Caco-2 (cell line): ENCODE measurements around the gene SPATA24. TPM values are rescaled to one million over a fixed set of nuclear protein-coding genes. Genes with fewer than 3 reads are reported as not detected.

ENCODE experiments used
- BruUV-seq: library from RNA; stranded (reverse); fragments of 400-500 nt; replicated peaks from 2 replicates; lab custom pipeline; 2021; lab: Mats Ljungman, UMichigan
- CTCF ChIA-PET: fragments of 300-600 bp; sonication (Branson Sonifier 250); formaldehyde crosslinking; loops from one replicate; lab custom pipeline; 2022; ENCODE audit warnings: antibody characterized with exemption; lab: Charles Lee
- POLR2A ChIA-PET: fragments of 300-600 bp; sonication (Branson Sonifier 250); formaldehyde crosslinking; loops from one replicate; lab custom pipeline; 2022; ENCODE audit warnings: antibody characterized with exemption; lab: Charles Lee
- DNase-seq, 2 experiments: peaks; one replicate each; pipeline versions ENCODE4 v3.0.0 to v3.0.0-alpha.2; 2020 to 2022
- H3K27me3 ChIP-seq: replicated peaks from 2 replicates; pipeline ENCODE4 v1.6.0; 2011; ENCODE audit warnings: low read length; ENCODE audit not compliant: control insufficient read depth, insufficient read depth
- H3K36me3 ChIP-seq: 2 replicates; pipeline ENCODE4 v1.5.1; 2011; ENCODE audit warnings: low read length; ENCODE audit not compliant: control insufficient read depth, insufficient read depth
- H3K4me1 ChIP-seq: fragments of 250-450 bp; sonication (Bioruptor Pico); 2 replicates; pipeline ENCODE4 v1.5.1; 2020; ENCODE audit warnings: mild to moderate bottlenecking
- H3K4me3 ChIP-seq: 2 replicates; pipeline ENCODE4 v1.5.1; 2011; ENCODE audit warnings: low read depth, mild to moderate bottlenecking, control low read depth, low read length
- H3K9me3 ChIP-seq: fragments of 250-450 bp; sonication (Bioruptor Pico); 2 replicates; pipeline ENCODE4 v1.5.1; 2020; ENCODE audit warnings: mild to moderate bottlenecking, moderate library complexity
- H3K27ac Mint-ChIP-seq: one replicate; pipeline ENCODE4 v1.8.0; 2022; ENCODE audit warnings: mixed read lengths; ENCODE audit not compliant: unreplicated experiment
- H3K27me3 Mint-ChIP-seq: one replicate; pipeline ENCODE4 v1.8.0; 2022; ENCODE audit warnings: mixed read lengths; ENCODE audit not compliant: insufficient read depth, unreplicated experiment
- H3K36me3 Mint-ChIP-seq: one replicate; pipeline ENCODE4 v1.8.0; 2022; ENCODE audit warnings: mild to moderate bottlenecking, mixed read lengths; ENCODE audit not compliant: insufficient read depth, unreplicated experiment
- H3K4me1 Mint-ChIP-seq: one replicate; pipeline ENCODE4 v1.8.0; 2022; ENCODE audit warnings: low read depth, mixed read lengths; ENCODE audit not compliant: unreplicated experiment
- H3K4me3 Mint-ChIP-seq: one replicate; pipeline ENCODE4 v1.8.0; 2022; ENCODE audit warnings: mild to moderate bottlenecking, moderate library complexity, mixed read lengths; ENCODE audit not compliant: unreplicated experiment
- H3K9me3 Mint-ChIP-seq: one replicate; pipeline ENCODE4 v1.8.0; 2022; ENCODE audit warnings: mixed read lengths; ENCODE audit not compliant: unreplicated experiment
- CTCF ChIP-seq, 2 experiments: fragments of 200-600 bp in 1 of 2; IDR thresholded peaks; 1 replicate in 1 of 2; 2 replicates in 1 of 2; pipeline versions ENCODE4 v1.5.1 to v1.8.0; 2011 to 2022; ENCODE audit warnings: antibody characterized with exemption in 1 of 2, control low read depth in 1 of 2, inconsistent platforms in 1 of 2, low read depth in 1 of 2, low read length in 1 of 2, mild to moderate bottlenecking in 1 of 2, moderate library complexity in 1 of 2; ENCODE audit not compliant: insufficient read depth in 1 of 2, severe bottlenecking in 1 of 2, unreplicated experiment in 1 of 2
- intact Hi-C: fragments of 100-400 bp; cut with micrococcal nuclease; formaldehyde crosslinking; loops from one replicate; pipeline ENCODE4 v1.10.0; 2022; ENCODE audit not compliant: unreplicated experiment
- total RNA-seq: library from RNA; stranded (reverse); gene quantifications from 2 replicates; pipeline ENCODE4 v1.2.3, GENCODE V29; 2022

The SPATA24 gene
- total RNA-seq, 1 experiment from 2014 or later, result 10.1 TPM

GRCh38 chr5:139401546-139401945 lies 2.3 kb downstream of the SPATA24 start:
- Mint-ChIP-seq H3K4me3 (no peak overlapping the region), H3K4me1 (peaks cover 13% of the 10 kb centered on the region), H3K27me3 (no peaks in the 10 kb centered on the region), H3K36me3 (peaks cover 19% of the 10 kb centered on the region), H3K27ac (no peak overlapping the region), H3K9me3 (no peaks in the 10 kb centered on the region)
- Histone ChIP-seq H3K9me3 (no peaks in the 10 kb centered on the region), H3K27me3 (no peaks in the 10 kb centered on the region), H3K4me3 (no peak overlapping the region), H3K4me1 (0 out of 2 replicates have a peak, but pooled peaks cover 4% of the 10 kb centered on the region), H3K36me3 (no peaks in the 10 kb centered on the region; the same call in 1 of the 2 replicates)
- ChIA-PET CTCF (no interaction called here), POLR2A (no interaction called here)
- no peak for TF ChIP-seq CTCF (IDR thresholded peaks at IDR 0.05; ENCODE audit: insufficient read depth in 1 of 2, low read depth in 1 of 2, low read length in 1 of 2, severe bottlenecking in 1 of 2, unreplicated experiment in 1 of 2)
- no peak for DNase-seq
- BruUV-seq, result no TSS peak
- intact Hi-C loops, result no loop called here

GRCh38 chr5:139399501-139400121 lies 4.3 kb downstream of the SPATA24 start:
- TF ChIP-seq CTCF (IDR thresholded peaks at IDR 0.05; ENCODE audit: insufficient read depth in 1 of 2, low read depth in 1 of 2, low read length in 1 of 2, severe bottlenecking in 1 of 2, unreplicated experiment in 1 of 2), result no peak
- ChIA-PET CTCF (no interaction called here), POLR2A (no interaction called here)
- Histone ChIP-seq H3K36me3 (no peaks in the 10 kb centered on the region; the same call in 1 of the 2 replicates), H3K4me3 (no peak overlapping the region), H3K4me1 (0 out of 2 replicates have a peak, but pooled peaks cover 4% of the 10 kb centered on the region), H3K27me3 (no peaks in the 10 kb centered on the region), H3K9me3 (no peaks in the 10 kb centered on the region)
- no peak overlapping the region for H3K4me3 Mint-ChIP-seq
- no TSS peak for BruUV-seq
- no peaks in the 10 kb centered on the region for H3K9me3 Mint-ChIP-seq
- intact Hi-C loops, result no loop called here
- DNase-seq, result no peak
- H3K27ac Mint-ChIP-seq, result no peak overlapping the region
- peaks cover 19% of the 10 kb centered on the region for H3K36me3 Mint-ChIP-seq
- H3K4me1 Mint-ChIP-seq, result peaks cover 11% of the 10 kb centered on the region
- H3K27me3 Mint-ChIP-seq, result no peaks in the 10 kb centered on the region

GRCh38 chr5:139397921-139398320 lies 6.0 kb downstream of the SPATA24 start:
- DNase-seq, result no peak
- intact Hi-C loops, result no loop called here
- Histone ChIP-seq H3K4me3 (no peak overlapping the region), H3K36me3 (no peaks in the 10 kb centered on the region; the same call in 1 of the 2 replicates), H3K4me1 (peaks cover 6% of the 10 kb centered on the region; the same call in 1 of the 2 replicates), H3K9me3 (no peaks in the 10 kb centered on the region), H3K27me3 (no peaks in the 10 kb centered on the region)
- no peak overlapping the region for H3K27ac Mint-ChIP-seq
- BruUV-seq, result no TSS peak
- no peaks in the 10 kb centered on the region for H3K9me3 Mint-ChIP-seq
- H3K27me3 Mint-ChIP-seq, result no peaks in the 10 kb centered on the region
- TF ChIP-seq CTCF (IDR thresholded peaks at IDR 0.05; ENCODE audit: insufficient read depth in 1 of 2, low read depth in 1 of 2, low read length in 1 of 2, severe bottlenecking in 1 of 2, unreplicated experiment in 1 of 2), result no peak
- CTCF ChIA-PET, result no interaction called here
- peaks cover 16% of the 10 kb centered on the region for H3K36me3 Mint-ChIP-seq
- peaks cover 6% of the 10 kb centered on the region for H3K4me1 Mint-ChIP-seq
- POLR2A ChIA-PET, result no interaction called here
- no peak overlapping the region for H3K4me3 Mint-ChIP-seq
